TTC549 (cell line): ENCODE results near the gene TRAPPC3.

Experiments
- FAIRE-seq: peaks from 2 replicates; lab custom pipeline; 2012; peaks lifted over from hg19 to GRCh38; lab: Jason Lieb, UNC

Gene TRAPPC3

GRCh38 chr1:36125129-36125991, 23.9 kb downstream of the TRAPPC3 start, which contains the start of gene COL8A2:
Gene COL8A2, minus strand, starts transcription at chr1:36125222. Its CDS starts 24,980 bp downstream, at chr1:36100242.
- FAIRE-seq = no peak

GRCh38 chr1:36124404-36125128, 24.7 kb downstream of the TRAPPC3 start:
- FAIRE-seq = no peak

GRCh38 chr1:36123356-36123755, 25.9 kb downstream of the TRAPPC3 start:
- no peak for FAIRE-seq

GRCh38 chr1:36122062-36123030, 26.9 kb downstream of the TRAPPC3 start:
- FAIRE-seq = no peak

- FAIRE-seq = no peak
Observed at GRCh38 chr1:36119456-36119855, 29.8 kb downstream of the TRAPPC3 start.

DNA sequence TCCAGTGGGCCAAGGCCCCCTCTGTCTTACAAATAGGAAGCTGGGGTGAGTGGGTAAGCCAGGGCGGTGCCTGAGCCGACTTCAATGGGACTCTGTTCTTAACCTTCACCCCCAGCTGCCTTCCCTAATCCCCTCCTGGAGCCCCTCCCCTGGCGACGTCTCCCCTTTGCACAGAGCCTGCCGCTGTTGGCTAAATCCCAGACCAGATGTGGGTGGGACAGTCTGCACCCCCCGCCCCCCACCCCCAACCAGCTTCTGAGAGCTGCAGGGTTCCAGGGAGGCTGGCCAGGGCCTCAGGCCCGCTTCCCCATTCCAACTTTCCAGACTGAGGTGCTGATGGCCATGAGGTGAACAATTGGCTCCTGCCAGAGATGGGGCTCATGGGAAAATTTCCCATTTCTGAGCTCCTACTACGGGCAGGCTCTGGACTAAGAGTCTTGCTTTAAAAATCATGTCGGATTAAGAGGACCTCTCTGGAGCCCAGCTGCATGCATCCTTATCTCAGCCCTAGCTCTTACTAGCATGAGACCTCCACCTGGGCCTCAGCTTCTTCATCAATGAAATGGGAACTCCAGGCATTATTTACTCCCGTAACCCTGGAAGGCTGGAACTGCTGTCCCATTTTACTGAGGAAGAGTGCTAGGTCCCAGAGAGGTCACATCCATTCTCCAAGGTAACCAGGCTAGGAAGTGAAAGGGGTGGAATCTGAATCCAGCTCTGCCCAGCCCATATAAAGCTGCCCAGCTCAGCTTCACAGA, 30.7 kb downstream of the TRAPPC3 start:
- no peak for FAIRE-seq

DNA sequence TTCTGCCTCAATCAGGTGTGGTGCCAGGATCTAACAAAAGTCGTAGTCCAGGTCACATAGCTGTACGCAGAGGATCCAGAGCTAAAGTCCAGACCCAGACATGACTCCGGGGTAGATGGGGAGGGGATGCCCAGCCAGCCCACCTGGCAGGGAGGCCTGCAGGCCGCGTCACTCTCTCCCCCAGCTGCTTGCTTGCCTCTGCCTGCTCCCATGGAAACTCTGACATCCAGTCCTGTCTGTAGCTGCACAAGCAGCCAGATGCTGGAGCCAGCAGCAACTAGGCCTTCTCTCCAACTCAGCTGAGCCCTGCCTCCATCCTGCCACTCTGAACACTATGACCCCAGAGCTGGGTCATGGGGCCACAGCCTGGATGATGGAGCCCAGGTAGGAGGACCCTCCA, 32.4 kb downstream of the TRAPPC3 start:
- FAIRE-seq = no peak

DNA sequence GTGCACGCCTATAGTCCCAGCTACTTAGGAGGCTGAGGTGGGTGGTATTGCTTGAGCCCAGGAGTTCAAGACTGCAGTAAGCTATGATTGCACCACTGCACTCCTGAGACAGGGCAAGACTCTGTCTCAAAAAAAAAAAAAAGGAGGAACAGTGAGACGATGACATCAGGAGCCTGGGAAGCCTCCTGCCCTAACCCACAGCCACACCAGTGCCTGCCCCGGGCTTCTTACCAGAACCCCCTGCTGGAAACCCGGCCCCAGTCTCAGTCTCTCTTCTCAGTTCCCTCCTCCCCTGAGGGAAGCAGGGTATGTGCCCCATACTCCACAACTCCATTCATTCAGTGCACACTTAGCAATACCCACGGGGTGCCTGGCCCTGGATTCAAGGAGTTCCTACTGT, 33.4 kb downstream of the TRAPPC3 start:
- FAIRE-seq = no peak

DNA sequence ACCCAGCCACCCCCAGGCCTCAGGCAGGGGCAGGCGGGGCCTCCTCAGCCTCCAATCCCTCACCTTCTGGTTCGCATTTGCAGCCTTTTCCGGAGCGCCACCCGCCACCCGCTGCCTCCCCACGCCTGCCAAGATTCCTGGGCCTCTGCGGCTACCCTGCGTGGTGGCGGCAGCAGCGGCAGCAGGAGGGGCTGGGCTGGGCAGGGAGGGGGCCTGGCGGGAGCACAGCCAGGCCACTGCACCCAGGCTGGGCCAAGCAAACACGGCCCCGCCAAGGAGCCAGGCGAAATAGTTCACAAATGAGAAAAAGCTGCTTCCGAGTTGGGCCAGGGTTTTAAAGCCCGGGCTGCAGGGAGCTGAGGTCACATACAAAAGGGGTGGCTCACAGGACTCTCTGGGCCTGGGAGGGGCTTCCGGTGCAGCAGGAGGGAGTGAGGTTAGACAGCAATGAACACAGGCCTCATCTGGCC, 34.1 kb downstream of the TRAPPC3 start:
- FAIRE-seq = no peak

GRCh38 chr1:36114371-36114770, 34.9 kb downstream of the TRAPPC3 start:
- no peak for FAIRE-seq

DNA sequence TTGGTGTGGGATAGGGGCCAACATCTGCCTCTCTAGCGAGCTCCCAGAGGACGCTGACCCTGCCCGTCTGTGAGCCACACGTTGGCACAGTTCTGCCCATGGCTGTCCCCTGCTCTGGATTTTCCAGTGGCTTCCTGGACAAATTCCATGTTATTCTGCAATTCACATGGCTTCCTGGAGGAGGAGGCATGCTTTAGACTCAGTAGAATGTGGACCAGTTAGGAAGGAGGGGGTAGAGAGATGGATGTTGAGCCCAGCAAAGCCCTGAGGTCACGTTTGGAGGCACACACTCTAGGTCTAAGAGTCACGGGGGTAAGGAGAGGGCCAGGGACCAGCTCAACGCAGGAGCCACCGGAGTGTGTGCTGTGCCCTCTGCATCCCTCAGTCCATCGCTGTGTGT, 36.5 kb downstream of the TRAPPC3 start:
- no peak for FAIRE-seq

- no peak for FAIRE-seq
Observed at GRCh38 chr1:36111151-36111550, 38.1 kb downstream of the TRAPPC3 start.

- no peak for FAIRE-seq
Observed at GRCh38 chr1:36109041-36109679, 40.1 kb downstream of the TRAPPC3 start.

DNA sequence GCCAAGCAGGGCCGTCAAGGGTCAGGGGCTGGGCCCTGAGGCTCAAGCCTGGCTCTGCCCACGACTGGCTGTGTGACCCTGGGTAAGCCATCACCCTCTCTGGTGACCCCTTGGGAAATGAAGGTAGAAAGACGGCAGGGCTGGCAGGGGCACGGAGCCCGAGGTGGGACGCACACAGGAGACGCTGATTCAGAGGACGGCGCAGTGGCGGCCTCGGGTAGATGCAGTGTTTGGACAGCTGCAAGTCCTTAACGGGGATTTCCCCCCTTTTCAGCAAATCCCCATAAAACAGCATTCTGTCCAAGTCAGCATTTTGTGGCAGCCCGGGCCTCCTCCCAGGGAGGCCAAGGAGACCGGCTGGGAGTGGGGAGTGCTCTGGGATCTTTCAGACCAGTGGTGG, 41.0 kb downstream of the TRAPPC3 start:
- FAIRE-seq = no peak

- no peak for FAIRE-seq
Observed at GRCh38 chr1:36107394-36107793, 41.9 kb downstream of the TRAPPC3 start.

- no peak for FAIRE-seq
Observed at GRCh38 chr1:36106269-36106668, 43.0 kb downstream of the TRAPPC3 start.

DNA sequence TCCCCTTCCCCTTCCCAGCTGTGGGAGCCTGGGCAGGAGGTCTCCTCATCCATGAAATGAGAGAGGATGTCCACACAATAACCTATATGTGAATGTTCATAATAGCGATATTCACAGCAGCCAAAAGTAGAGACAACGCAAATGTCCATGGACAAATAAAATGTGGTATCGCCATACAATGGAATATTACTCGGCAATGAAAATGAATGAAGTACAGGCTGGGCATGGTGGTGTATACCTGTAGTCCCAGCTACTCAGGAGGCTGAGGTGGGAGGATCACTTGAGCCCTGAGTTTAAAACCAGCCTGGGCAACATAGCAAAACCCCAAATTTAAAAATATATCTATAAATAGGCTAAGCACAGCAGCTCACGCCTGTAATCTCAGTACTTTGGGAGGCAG, 47.7 kb downstream of the TRAPPC3 start:
- no peak for FAIRE-seq

DNA sequence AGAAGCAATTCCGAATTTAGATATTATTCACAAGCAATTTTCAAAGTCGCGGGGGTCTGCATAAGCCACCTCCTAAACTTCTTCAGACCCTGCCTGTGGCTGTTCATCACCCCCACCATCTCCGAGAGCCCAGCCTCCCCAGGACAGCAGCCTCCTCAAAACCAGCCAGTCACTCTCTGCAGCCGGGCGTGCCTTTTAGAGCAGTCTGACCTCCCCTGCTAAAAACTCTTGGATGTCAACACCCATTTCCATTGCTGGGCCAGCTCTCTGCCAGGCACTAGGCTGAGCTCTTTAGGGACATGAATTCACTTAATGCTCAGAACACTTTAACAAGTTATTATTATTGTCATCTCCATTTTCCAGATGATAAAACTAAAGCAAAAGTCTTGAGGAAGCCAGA, 48.9 kb downstream of the TRAPPC3 start:
- no peak for FAIRE-seq

GRCh38 chr1:36099681-36100341, 49.5 kb downstream of the TRAPPC3 start:
- no peak for FAIRE-seq

DNA sequence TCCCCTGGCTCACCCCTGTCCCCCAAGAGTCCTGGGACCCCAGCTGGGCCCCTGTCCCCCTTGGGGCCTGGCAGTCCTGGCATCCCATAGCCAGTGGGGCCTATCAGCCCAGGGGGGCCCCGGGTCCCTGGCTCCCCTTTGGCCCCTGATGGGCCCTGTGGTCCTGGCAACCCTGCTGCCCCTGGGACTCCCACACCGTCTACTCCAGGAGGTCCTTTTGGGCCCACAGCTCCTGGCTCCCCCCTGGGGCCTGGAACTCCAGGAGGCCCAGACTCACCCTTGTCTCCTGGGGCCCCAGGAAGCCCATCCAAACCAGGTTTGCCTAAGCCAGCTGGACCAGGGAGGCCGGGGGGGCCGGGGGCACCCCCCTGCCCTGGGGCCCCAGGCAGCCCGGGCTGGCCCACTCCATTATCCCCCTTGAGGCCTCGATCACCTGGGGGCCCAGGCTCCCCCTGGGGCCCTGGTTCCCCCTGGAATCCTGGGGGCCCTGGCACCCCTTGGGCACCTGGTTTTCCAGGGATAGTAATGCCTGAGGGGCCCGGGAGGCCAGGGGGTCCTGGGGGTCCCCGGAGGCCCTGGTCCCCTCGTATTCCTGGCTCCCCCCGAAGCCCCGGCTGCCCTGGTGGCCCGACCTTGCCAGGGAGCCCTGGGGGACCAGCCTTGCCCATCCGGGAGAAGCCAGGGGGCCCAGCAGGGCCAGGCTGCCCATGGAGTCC, 50.5 kb downstream of the TRAPPC3 start:
- FAIRE-seq = no peak
